GM21825 (cell line): ENCODE results near the gene STRAP.
"Not testable (repeated sequence)": the region's sequence is repeated elsewhere in the genome, so short reads cannot be mapped to it uniquely, and the experiment has no call there.

Experiments
- ATAC-seq: cut with Tn5 transposase; IDR thresholded peaks from one replicate; pipeline ENCODE4 v1.9.1; 2021; ENCODE audit warnings: mild to moderate bottlenecking, moderate library complexity; ENCODE audit not compliant: unreplicated experiment

Gene STRAP

GRCh38 chr12:15868186-15868585, 14.0 kb upstream of the STRAP start:
- ATAC-seq = no peak

GRCh38 chr12:15873556-15873955, 8.6 kb upstream of the STRAP start:
- ATAC-seq = no peak

- ATAC-seq = not testable (repeated sequence)
Observed at GRCh38 chr12:15874556-15875145, 7.5 kb upstream of the STRAP start.

GRCh38 chr12:15875863-15876262, 6.3 kb upstream of the STRAP start:
- ATAC-seq = no peak

- ATAC-seq = no peak
Observed at GRCh38 chr12:15879413-15879812, 2.8 kb upstream of the STRAP start.

GRCh38 chr12:15880721-15881120, 1.5 kb upstream of the STRAP start:
- ATAC-seq = no peak

GRCh38 chr12:15883536-15883935, 1.3 kb downstream of the STRAP start:
- ATAC-seq = no peak

- no peak for ATAC-seq
Observed at GRCh38 chr12:15886372-15887042, 4.3 kb downstream of the STRAP start.

- ATAC-seq = no peak
Observed at GRCh38 chr12:15887043-15887817, 5.0 kb downstream of the STRAP start.

GRCh38 chr12:15892645-15893259, 10.6 kb downstream of the STRAP start:
- ATAC-seq = no peak

GRCh38 chr12:15893260-15893659, 11.1 kb downstream of the STRAP start:
- no peak for ATAC-seq

GRCh38 chr12:15896867-15897266, 14.7 kb downstream of the STRAP start:
- no peak for ATAC-seq

- ATAC-seq = no peak
Observed at GRCh38 chr12:15897433-15897832, 15.2 kb downstream of the STRAP start.

GRCh38 chr12:15899282-15899870, 17.2 kb downstream of the STRAP start:
- no peak for ATAC-seq

GRCh38 chr12:15904378-15904920, 22.3 kb downstream of the STRAP start:
- ATAC-seq = no peak

GRCh38 chr12:15910468-15910863, 28.3 kb downstream of the STRAP start:
- ATAC-seq = no peak

- peak; percentile 97 for ATAC-seq
Observed at GRCh38 chr12:15910864-15911721, 28.9 kb downstream of the STRAP start, which contains the start of gene DERA. Gene DERA, plus strand, starts transcription at chr12:15911332. Its CDS starts 52 bp downstream, at chr12:15911384.

GRCh38 chr12:15911931-15912330, 29.7 kb downstream of the STRAP start:
- not testable (repeated sequence) for ATAC-seq

- ATAC-seq = not testable (repeated sequence)
Observed at GRCh38 chr12:15914131-15914530, 31.9 kb downstream of the STRAP start.

GRCh38 chr12:15918066-15918465, 35.9 kb downstream of the STRAP start:
- no peak for ATAC-seq
